Esophagus (tissue), 2 donors: ENCODE measurements around the gene SSR4. TPM values are rescaled to one million over a fixed set of nuclear protein-coding genes. Genes with fewer than 3 reads are reported as not detected.
"Not testable (repeated sequence)": the region's sequence is repeated elsewhere in the genome, so short reads cannot be mapped to it uniquely, and the experiment has no call there.

Source experiments
- H3K27ac ChIP-seq, 2 donors: one replicate each; pipeline ENCODE4 v1.5.1; 2013; ENCODE audit warnings: low read depth in 2 of 2, mild to moderate bottlenecking in 2 of 2, inconsistent platforms in 1 of 2, low read length in 1 of 2, moderate library complexity in 1 of 2
- H3K27me3 ChIP-seq, 2 donors: one replicate each; pipeline ENCODE4 v1.6.1; 2013; ENCODE audit warnings: low read length in 2 of 2, control low read depth in 1 of 2, mild to moderate bottlenecking in 1 of 2; ENCODE audit not compliant: insufficient read depth in 2 of 2, control insufficient read depth in 1 of 2
- H3K36me3 ChIP-seq, 2 donors: one replicate each; pipeline ENCODE4 v1.6.1; 2013; ENCODE audit warnings: low read length in 1 of 2; ENCODE audit not compliant: control insufficient read depth in 2 of 2, insufficient read depth in 2 of 2
- H3K4me1 ChIP-seq, 2 donors: one replicate each; pipeline ENCODE4 v1.6.1; 2013; ENCODE audit warnings: low read length in 1 of 2; ENCODE audit not compliant: control insufficient read depth in 2 of 2, insufficient read depth in 2 of 2
- H3K4me3 ChIP-seq, 2 donors: one replicate each; pipeline ENCODE4 v1.5.1; 2013; ENCODE audit warnings: low read length in 2 of 2, mild to moderate bottlenecking in 2 of 2, low read depth in 1 of 2, moderate library complexity in 1 of 2
- H3K9me3 ChIP-seq, 2 donors: one replicate each; pipeline ENCODE4 v1.6.1; 2013; ENCODE audit warnings: mild to moderate bottlenecking in 2 of 2, low read depth in 1 of 2, low read length in 1 of 2, moderate library complexity in 1 of 2; ENCODE audit not compliant: control insufficient read depth in 2 of 2, insufficient read depth in 1 of 2
- WGBS, 2 donors: extraction: QIAGEN DNeasy Blood & Tissue Kit; methylation state at CpG; one replicate each; pipeline ENCODE4 v1.1.7; 2013; 5-methylcytosine and 5-hydroxymethylcytosine counted together
- polyA plus RNA-seq, 2 donors: library from polyadenylated mRNA; stranded (reverse); fragments of 200-250 nt; gene quantifications; one replicate each; pipeline ENCODE4 v1.2.3, GENCODE V29; 2013
- donor health status: healthy with polysubstance abuse.
- donor health status: Bipolar disorder and iron deficiency.

SSR4 gene
- polyA plus RNA-seq, 2 donors, result 308 to 359 TPM

GRCh38 chrX:153814591-153815315 is 20.3 kb downstream of the SSR4 start:
- WGBS, 2 donors, result 75 to 76% methylated on average over 19 of the region's 19 CpGs
- no peak overlapping the region for H3K4me3 ChIP-seq
- peaks cover 0 to 5% of the 10 kb centered on the region in 2 donors for H3K9me3 ChIP-seq
- H3K36me3 ChIP-seq, result no peaks in the 10 kb centered on the region
- H3K27ac ChIP-seq, result no peak overlapping the region
- peaks cover 0 to 5% of the 10 kb centered on the region in 2 donors for H3K27me3 ChIP-seq
- peaks cover 2 to 3% of the 10 kb centered on the region in 2 donors for H3K4me1 ChIP-seq

GRCh38 chrX:153816831-153817690 is 22.6 kb downstream of the SSR4 start:
- H3K27me3 ChIP-seq, result peaks cover 0 to 4% of the 10 kb centered on the region in 2 donors
- 76 to 81% methylated on average over 25 of the region's 25 CpGs for WGBS, 2 donors
- no peak overlapping the region for H3K27ac ChIP-seq
- no peaks in the 10 kb centered on the region for H3K36me3 ChIP-seq
- peaks cover 2 to 3% of the 10 kb centered on the region in 2 donors for H3K4me1 ChIP-seq
- H3K4me3 ChIP-seq, result no peak overlapping the region
- H3K9me3 ChIP-seq, result peaks cover 0 to 5% of the 10 kb centered on the region in 2 donors

GRCh38 chrX:153818064-153818463 is 23.6 kb downstream of the SSR4 start:
- not testable (repeated sequence) for H3K9me3 ChIP-seq, H3K4me3 ChIP-seq, H3K27me3 ChIP-seq, H3K4me1 ChIP-seq, H3K27ac ChIP-seq, H3K36me3 ChIP-seq
- 93% methylated on average over 9 of the region's 9 CpGs for WGBS, 2 donors

GRCh38 chrX:153818571-153819383 is 24.3 kb downstream of the SSR4 start:
- Histone ChIP-seq H3K4me3 (peak overlapping the region; percentile 28 to 29), H3K4me1 (peaks cover 2 to 3% of the 10 kb centered on the region in 2 donors), H3K9me3 (peaks cover 0 to 3% of the 10 kb centered on the region in 2 donors), H3K27me3 (peaks cover 0 to 3% of the 10 kb centered on the region in 2 donors), H3K36me3 (no peaks in the 10 kb centered on the region), H3K27ac (no peak overlapping the region)
- WGBS, 2 donors, result 6 to 22% methylated on average over 56 to 67 of the region's 67 CpGs

GRCh38 chrX:153819384-153820040 is 25.0 kb downstream of the SSR4 start:
- WGBS, 2 donors, result 27 to 40% methylated on average over 23 of the region's 23 CpGs
- peak overlapping the region in 1 of 2 donors; percentile 28 for H3K4me3 ChIP-seq
- peaks cover 0 to 3% of the 10 kb centered on the region in 2 donors for H3K9me3 ChIP-seq
- peaks cover 2 to 3% of the 10 kb centered on the region in 2 donors for H3K4me1 ChIP-seq
- H3K27ac ChIP-seq, result no peak overlapping the region
- no peaks in the 10 kb centered on the region for H3K36me3 ChIP-seq
- peaks cover 0 to 3% of the 10 kb centered on the region in 2 donors for H3K27me3 ChIP-seq

GRCh38 chrX:153820601-153821000 is 26.1 kb downstream of the SSR4 start:
- peaks cover 0 to 3% of the 10 kb centered on the region in 2 donors for H3K27me3 ChIP-seq
- 78 to 89% methylated on average over 7 of the region's 7 CpGs for WGBS, 2 donors
- no peak overlapping the region for H3K27ac ChIP-seq
- no peak overlapping the region for H3K4me3 ChIP-seq
- no peaks in the 10 kb centered on the region for H3K36me3 ChIP-seq
- H3K9me3 ChIP-seq, result peaks cover 0 to 3% of the 10 kb centered on the region in 2 donors
- peaks cover 2 to 3% of the 10 kb centered on the region in 2 donors for H3K4me1 ChIP-seq

GRCh38 chrX:153821066-153821465 is 26.6 kb downstream of the SSR4 start:
- Histone ChIP-seq H3K36me3 (no peaks in the 10 kb centered on the region), H3K4me3 (no peak overlapping the region), H3K27ac (no peak overlapping the region), H3K4me1 (peaks cover 2 to 3% of the 10 kb centered on the region in 2 donors), H3K27me3 (peaks cover 0 to 3% of the 10 kb centered on the region in 2 donors), H3K9me3 (peaks cover 0 to 3% of the 10 kb centered on the region in 2 donors)
- 88 to 93% methylated on average over 9 of the region's 9 CpGs for WGBS, 2 donors

GRCh38 chrX:153824348-153824747 is 29.9 kb downstream of the SSR4 start:
- 92 to 94% methylated on average over 10 of the region's 10 CpGs for WGBS, 2 donors
- Histone ChIP-seq H3K27ac (no peak overlapping the region), H3K9me3 (peaks cover 0 to under 1% of the 10 kb centered on the region in 2 donors), H3K4me1 (peaks cover 0 to 1% of the 10 kb centered on the region in 2 donors), H3K36me3 (no peaks in the 10 kb centered on the region), H3K27me3 (peaks cover 0 to 3% of the 10 kb centered on the region in 2 donors), H3K4me3 (no peak overlapping the region)
